Measurements from ENCODE around the gene SYT13.
A peak's percentile ranks its signal among the peaks of the same experiment; 100 is the strongest.

SYT13 gene

DNA sequence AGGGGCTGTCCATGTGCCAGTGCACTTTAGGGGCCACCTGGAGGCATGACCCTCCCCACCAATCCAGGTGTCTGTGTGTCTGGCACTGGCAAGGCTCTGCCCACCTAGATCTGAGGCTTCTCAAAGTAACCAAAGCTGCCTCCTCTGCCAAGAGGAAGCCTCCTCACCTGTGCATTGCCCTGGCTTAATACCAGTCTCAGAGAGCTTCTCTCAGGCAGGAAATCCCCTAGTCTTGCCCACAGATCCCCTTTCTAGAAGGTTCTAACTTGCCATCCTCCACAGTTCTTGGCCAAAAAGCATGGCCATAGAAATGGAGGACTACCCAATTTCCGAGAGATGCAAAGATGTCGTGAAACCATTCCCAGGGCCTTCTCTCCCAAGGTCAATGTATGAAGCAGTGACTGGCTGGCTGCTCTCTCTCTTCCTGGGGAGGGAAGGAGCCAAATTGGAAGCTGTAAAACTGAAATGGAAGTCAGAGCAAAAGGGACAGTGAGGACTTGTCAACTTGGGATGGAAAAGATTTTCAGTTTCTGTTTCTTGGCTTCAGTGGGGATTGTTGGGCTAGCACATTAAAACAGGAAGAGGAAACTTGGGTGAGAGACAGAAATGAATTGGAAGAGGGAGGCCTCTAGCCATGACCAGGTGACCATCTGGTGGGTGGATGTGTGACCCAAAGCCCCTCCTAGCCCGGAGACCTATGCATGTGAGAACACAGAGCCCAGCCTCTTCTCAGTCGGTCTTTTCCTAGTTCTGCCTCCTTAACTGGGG, 70.9 kb downstream of the SYT13 start:
- no peak for DNase-seq

GRCh38 chr11:45213717-45214116, 72.4 kb downstream of the SYT13 start:
- DNase-seq, result no peak

GRCh38 chr11:45213316-45213665, 72.8 kb downstream of the SYT13 start:
- DNase-seq, result no peak

DNA sequence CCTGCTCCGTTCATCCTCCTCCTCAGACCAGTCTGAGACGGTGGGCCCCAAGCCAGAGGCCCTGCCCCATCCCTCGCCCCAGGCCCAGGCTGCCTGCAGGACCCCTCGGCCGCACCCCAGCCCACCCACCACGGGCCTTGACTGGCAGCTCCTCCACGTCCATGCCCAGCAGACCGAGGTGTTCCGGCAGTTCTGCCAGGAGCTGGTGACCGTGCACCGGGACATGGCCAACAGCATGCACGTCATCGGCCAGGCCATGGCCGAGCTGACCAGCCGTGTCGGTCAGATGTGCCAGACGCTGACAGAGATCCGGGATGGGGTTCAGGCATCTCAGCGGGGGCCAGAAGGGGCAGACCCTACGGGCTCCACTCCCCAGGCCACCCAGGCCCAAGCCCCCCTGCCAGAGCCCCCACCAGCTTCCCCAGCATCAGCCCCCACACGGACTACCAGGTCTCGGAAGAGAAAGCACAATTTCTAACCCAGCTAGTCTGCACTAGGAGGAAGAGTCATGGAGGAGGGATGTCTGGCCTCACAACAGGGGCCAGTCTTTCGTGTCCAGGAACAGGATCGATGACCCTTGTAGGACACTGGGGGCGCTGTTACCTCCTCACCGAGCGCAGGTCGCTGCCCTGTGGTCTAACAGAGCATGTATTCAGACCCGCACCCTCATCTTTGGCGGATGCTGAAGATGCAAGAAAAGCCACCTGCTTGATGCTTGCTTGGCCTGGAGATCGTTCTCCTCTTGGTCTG, 73.4 kb downstream of the SYT13 start:
- DNase-seq, result no peak

DNA sequence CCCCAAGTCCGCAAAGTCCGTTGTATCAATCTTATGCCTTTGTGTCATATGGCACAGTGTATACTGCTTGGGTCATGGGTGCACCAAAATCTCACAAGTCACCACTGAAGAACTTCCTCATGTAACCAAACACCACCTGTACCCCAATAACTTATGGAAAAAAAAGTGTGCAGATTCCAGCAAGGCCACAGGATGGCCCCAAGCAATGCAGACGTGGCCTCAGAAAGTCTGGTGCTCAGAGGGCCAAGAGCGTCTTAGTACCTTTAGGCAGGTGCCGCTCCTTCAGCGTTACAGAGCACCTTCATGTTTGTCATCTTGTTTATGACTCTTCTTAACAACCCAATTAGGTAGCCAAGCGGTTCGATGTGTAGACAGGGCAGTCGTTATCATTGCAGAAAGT, 74.4 kb downstream of the SYT13 start:
- DNase-seq, result no peak

DNA sequence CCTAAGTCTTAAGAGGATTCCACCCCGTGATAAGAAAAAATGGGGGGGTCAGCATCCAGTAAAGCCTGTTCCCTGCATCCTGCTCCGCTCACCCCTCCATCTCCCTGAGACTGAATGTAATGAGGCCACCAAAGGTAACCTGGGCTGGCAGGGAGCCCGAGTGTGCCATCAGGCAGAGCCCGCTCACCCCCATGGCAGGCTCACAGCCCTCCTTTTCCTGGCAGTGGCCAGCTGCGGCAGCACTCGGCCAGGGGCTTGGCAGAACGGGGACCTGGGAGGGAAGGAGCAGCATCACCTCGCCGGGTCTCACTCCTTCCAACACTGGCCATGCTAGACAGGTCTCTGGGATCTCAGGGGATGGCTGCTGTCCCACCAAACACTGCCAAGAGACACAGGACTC, 75.3 kb downstream of the SYT13 start:
- DNase-seq, result no peak

GRCh38 chr11:45209891-45210699, 76.0 kb downstream of the SYT13 start:
- peak in 1 of 2 donors; percentile 23 for DNase-seq

GRCh38 chr11:45209000-45209879, 76.9 kb downstream of the SYT13 start:
- no peak for DNase-seq

- DNase-seq, result no peak
These were observed 78.0 kb downstream of the SYT13 start for GRCh38 chr11:45208135-45208534.

DNA sequence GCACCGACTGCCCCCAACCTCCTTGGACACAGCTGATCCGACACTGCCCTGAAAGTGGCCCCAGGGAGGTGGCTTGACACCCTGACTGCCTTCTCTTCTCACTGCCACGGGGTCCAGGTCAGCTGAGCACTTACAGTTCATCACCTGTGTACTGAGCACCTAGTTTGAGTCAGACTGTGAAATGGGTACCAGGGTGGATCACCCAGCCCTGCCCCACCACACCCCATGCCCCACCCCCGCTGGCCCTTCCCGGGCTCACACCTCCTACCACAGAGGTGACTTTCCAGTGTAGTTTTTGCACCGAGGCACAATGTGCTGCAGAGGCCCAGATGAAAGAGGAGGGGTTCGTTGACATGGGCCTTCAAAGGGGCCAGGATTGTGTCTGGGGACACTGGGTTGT, 80.2 kb downstream of the SYT13 start:
- no peak for DNase-seq

DNA sequence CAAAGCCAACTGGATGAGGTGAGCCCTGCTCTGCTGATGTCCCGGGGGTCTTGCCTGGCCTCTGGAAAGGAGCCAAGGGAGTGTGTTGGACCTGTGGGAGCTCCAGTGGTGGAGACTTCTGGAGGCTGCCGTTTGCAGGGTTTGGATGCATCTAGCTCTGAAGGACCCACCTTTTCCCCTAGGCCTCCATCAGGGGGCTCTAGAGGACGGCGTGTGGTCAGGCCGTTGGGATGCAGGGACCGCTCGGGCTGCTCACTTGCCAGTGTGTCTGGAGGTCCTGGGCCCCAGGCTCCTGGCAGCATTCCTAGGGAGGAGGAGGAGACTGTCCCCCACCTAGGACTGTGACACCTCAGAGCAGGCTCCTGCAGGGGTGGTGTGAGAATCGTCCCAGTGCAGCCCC, 81.4 kb downstream of the SYT13 start:
- DNase-seq, result no peak

GRCh38 chr11:45193695-45194094, 92.4 kb downstream of the SYT13 start:
- no peak for DNase-seq

Measured in inflammatory macrophage (primary cell).